ENCODE data around the gene YJU2. TPM values are rescaled to one million over a fixed set of nuclear protein-coding genes. Genes with fewer than 3 reads are reported as not detected.

Gene YJU2
- total and polyA plus RNA-seq, 12 donors: 7.9 to 32.8 (median 10.5) TPM

DNA sequence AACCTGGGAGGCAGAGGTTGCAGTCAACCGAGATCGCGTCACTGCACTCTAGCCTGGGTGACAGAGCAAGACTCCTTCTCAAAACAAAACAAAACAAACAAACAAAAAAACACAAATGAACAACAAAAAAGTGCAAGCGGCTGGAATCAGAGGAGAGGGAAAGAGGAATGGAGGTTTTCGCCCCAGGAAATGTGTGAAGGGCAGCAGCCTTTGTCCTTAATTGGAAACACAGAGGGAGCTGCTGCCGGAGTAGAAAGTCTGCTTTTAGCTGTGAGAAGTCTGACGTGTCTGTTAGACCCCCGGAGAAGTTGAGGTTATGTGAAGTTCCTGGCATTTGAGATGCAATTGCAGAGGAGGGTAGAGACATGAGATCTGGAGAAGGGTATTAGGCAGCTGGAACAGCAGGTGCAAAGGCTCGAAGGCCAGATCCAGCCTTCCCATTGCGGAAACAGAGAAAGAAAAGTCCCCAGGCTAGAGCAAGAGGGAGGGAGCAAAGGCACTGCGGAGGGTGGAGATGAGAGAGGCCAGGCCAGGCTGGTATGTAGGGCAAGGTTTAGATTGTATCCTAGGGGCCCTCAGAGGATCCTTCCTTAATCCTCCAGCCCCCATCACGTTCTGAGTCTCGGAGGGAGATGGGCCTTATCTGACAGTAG is 54.8 kb downstream of the YJU2 start:
- intact Hi-C loops (cut with DNase I): no loop called here
- ATAC-seq (no peak), DNase-seq (no peak)
- TF ChIP-seq, protein P1, sequence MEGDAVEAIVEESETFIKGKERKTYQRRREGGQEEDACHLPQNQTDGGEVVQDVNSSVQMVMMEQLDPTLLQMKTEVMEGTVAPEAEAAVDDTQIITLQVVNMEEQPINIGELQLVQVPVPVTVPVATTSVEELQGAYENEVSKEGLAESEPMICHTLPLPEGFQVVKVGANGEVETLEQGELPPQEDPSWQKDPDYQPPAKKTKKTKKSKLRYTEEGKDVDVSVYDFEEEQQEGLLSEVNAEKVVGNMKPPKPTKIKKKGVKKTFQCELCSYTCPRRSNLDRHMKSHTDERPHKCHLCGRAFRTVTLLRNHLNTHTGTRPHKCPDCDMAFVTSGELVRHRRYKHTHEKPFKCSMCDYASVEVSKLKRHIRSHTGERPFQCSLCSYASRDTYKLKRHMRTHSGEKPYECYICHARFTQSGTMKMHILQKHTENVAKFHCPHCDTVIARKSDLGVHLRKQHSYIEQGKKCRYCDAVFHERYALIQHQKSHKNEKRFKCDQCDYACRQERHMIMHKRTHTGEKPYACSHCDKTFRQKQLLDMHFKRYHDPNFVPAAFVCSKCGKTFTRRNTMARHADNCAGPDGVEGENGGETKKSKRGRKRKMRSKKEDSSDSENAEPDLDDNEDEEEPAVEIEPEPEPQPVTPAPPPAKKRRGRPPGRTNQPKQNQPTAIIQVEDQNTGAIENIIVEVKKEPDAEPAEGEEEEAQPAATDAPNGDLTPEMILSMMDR (IDR thresholded peaks at IDR 0.05): no peak
- Histone ChIP-seq H3K4me3 (no peak overlapping the region), H3K36me3 (no peaks in the 10 kb centered on the region), H3K9me3 (no peaks in the 10 kb centered on the region), H3K27me3 (peaks cover 0 to 36% (median 21%) of the 10 kb centered on the region in 7 donors), H3K4me1 (peaks cover 0 to 6% (median 0%) of the 10 kb centered on the region in 9 donors), H3K27ac (no peak overlapping the region)
- WGBS, 2 donors: 56 to 64% methylated on average over 13 of the region's 13 CpGs

DNA sequence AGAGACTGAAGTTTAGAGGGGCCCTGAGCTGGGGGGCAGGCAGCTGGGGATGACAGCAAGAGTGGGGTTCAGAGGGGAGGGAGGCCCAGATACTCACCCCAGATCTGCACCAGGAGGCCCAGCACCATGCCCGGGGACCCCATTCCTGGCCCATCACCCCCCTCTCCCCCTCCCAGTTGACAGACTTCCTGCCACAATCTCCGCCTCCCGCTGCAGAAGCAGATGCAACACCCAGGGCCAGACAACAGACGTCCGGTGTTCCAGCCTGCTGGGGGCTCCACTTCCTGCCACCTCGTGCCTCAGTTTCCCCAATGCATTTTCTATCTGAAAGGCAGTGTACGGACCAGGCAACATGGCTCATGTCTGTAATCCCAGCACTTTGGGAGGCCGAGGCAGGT is 55.4 kb downstream of the YJU2 start, which contains the start of gene TMIGD2:
Gene TMIGD2, minus strand, starts transcription at position 147 of the 398 bp plus-strand sequence. Its CDS starts 4 bp downstream, at position 143.
- 50 to 64% methylated on average over 8 of the region's 8 CpGs for WGBS, 2 donors
- peaks cover 0 to 6% (median 0%) of the 10 kb centered on the region in 9 donors for H3K4me1 ChIP-seq
- TF ChIP-seq, protein P1 (IDR thresholded peaks at IDR 0.05): no peak

DNA sequence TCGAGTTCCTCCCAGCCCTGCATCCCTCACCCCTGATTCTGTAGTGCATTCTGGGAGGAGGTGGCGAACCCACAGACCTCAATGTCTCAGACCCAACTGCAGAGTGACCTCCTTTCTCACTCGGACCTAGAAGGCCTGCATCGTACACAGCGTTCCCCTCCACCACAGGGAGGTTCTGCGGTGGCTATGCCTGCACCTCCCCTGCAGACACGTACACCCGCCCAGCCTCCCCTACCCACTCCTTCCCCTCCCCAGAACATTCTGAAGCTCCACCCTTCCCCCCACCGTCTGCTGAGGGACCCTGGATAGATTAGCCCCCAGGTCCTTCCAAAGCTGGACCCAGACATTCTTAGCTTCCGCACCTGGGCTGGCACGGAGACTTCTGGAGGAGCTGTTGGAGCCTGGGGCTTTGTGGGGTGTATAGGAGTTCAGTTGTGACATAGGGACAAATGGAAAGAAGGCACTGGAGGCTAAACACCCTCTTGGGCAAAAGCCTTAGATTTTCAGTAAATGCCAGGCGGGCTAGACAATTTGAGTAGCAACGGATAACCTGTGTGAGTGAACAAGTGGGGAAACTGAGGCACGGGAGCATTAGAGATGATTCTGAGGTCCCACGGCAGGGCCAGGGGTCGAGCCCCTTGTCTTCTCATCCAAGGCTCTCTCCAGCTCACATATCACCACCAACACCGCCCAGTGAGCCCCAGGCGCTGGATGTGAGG is 57.1 kb downstream of the YJU2 start:
- peak overlapping the region in 3 of 10 donors; percentile 11 to 36 (median 16) for H3K4me3 ChIP-seq
- H3K27me3 ChIP-seq: peaks cover 0 to 30% (median 23%) of the 10 kb centered on the region in 7 donors
- H3K4me1 ChIP-seq: peaks cover 0 to 6% (median 0%) of the 10 kb centered on the region in 9 donors
- ATAC-seq (no peak), DNase-seq (no peak)
- TF ChIP-seq, protein P1 (IDR thresholded peaks at IDR 0.05): no peak
- no peaks in the 10 kb centered on the region for H3K9me3 ChIP-seq
- 48 to 53% methylated on average over 18 of the region's 18 CpGs for WGBS, 2 donors
- no peaks in the 10 kb centered on the region for H3K36me3 ChIP-seq
- intact Hi-C loops (cut with DNase I): no loop called here
- no peak overlapping the region for H3K27ac ChIP-seq

More for the DNA sequence above, 55.4 kb downstream of the YJU2 start, which contains the start of gene TMIGD2:
- no peak within 1 kb of the TSS for H3K27ac ChIP-seq
- peaks cover 0 to 37% (median 23%) of the 10 kb centered on the region in 7 donors for H3K27me3 ChIP-seq
- no peaks in the 10 kb centered on the region for H3K9me3 ChIP-seq
- no peak within 1 kb of the TSS for H3K4me3 ChIP-seq
- intact Hi-C loops (cut with DNase I): no loop called here
- H3K36me3 ChIP-seq: no peaks in the 10 kb centered on the region
- ATAC-seq: no peak
- no peak for DNase-seq

DNA sequence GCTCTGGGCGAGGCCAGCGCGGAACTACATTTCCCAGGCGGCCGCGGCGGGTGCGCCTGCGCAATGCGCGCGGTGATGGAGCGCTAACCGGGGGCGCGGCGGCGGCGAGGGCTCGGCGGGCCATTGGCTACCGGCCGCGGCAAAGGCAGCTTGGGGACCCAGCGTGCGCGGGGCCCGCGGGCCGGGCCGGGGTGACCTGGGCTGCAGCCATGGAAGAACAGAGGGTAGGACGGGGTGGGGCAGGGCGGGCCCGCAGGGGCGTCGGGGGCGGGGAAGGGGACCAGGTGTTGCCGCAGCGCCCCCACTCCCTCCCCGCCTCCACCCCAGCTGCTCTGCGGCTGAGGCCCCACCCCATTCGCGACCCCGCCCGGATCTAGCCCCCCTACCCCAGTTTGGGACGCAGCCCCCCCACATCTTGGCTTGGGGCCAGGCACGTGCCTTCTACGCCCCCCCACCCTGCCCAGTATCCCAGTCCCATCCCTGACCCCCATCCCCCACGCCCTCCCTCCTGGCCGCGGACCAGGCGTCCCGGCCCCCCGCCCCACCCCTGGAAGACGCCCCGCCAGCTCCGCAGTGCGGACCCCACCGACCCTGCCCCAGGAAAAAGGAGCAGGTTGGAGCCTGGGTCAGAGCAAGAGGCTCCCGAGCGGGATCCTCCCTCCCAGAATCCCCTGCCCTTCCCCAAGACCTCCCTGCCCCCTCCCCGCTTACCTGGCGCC is 57.8 kb downstream of the YJU2 start, which contains the start of gene FSD1:
Gene FSD1, plus strand, starts transcription at position 61 of the 719 bp plus-strand sequence. Its CDS starts 149 bp downstream, at position 210.
- H3K4me3 ChIP-seq: peak within 1 kb of the TSS in 4 of 10 donors; percentile 11 to 36 (median 16)
- peaks cover 0 to 30% (median 23%) of the 10 kb centered on the region in 7 donors for H3K27me3 ChIP-seq
- H3K36me3 ChIP-seq: no peaks in the 10 kb centered on the region
- H3K4me1 ChIP-seq: peaks cover 0 to 6% (median 0%) of the 10 kb centered on the region in 9 donors
- WGBS, 2 donors: 5% methylated on average over 33 to 63 of the region's 63 CpGs
- intact Hi-C loops (cut with DNase I): no loop called here
- DNase-seq (peak in 1 of 2 donors; percentile 35), ATAC-seq (peak in 2 of 8 donors; percentile 48 to 63)
- TF ChIP-seq, protein P1 (IDR thresholded peaks at IDR 0.05): no peak
- no peak within 1 kb of the TSS for H3K27ac ChIP-seq
- H3K9me3 ChIP-seq: no peaks in the 10 kb centered on the region

Data from heart right ventricle (tissue), 16 donors.